Measurements from ENCODE around the gene DNAJC13. TPM values are rescaled to one million over a fixed set of nuclear protein-coding genes. Genes with fewer than 3 reads are reported as not detected.
A peak's percentile ranks its signal among the peaks of the same experiment; 100 is the strongest.

DNAJC13 gene
- total RNA-seq, 1 donor = 107 TPM

GRCh38 chr3:132556508-132557159 is 139.3 kb downstream of the DNAJC13 start:
- H3K4me3 ChIP-seq (ENCODE audit: low read depth, low read length) = no peak overlapping the region
- no peak for TF ChIP-seq CTCF (IDR thresholded peaks at IDR 0.05; ENCODE audit: insufficient read depth, low read depth, low read length)
- DNase-seq (ENCODE audit: low read depth) = peak; percentile 48

GRCh38 chr3:132561003-132561402 is 143.7 kb downstream of the DNAJC13 start:
- H3K4me3 ChIP-seq (ENCODE audit: low read depth, low read length) = no peak overlapping the region
- no peak for DNase-seq (ENCODE audit: low read depth)
- no peak for TF ChIP-seq CTCF (IDR thresholded peaks at IDR 0.05; ENCODE audit: insufficient read depth, low read depth, low read length)

GRCh38 chr3:132563420-132564069 is 146.2 kb downstream of the DNAJC13 start:
- TF ChIP-seq CTCF (IDR thresholded peaks at IDR 0.05; ENCODE audit: insufficient read depth, low read depth, low read length) = no peak
- no peak overlapping the region for H3K4me3 ChIP-seq (ENCODE audit: low read depth, low read length)
- no peak for DNase-seq (ENCODE audit: low read depth)

- no peak for DNase-seq (ENCODE audit: low read depth)
- no peak overlapping the region for H3K4me3 ChIP-seq (ENCODE audit: low read depth, low read length)
- no peak for TF ChIP-seq CTCF (IDR thresholded peaks at IDR 0.05; ENCODE audit: insufficient read depth, low read depth, low read length)
Observed at GRCh38 chr3:132564070-132564465, 146.8 kb downstream of the DNAJC13 start.

- no peak for TF ChIP-seq CTCF (IDR thresholded peaks at IDR 0.05; ENCODE audit: insufficient read depth, low read depth, low read length)
- H3K4me3 ChIP-seq (ENCODE audit: low read depth, low read length) = no peak overlapping the region
- DNase-seq (ENCODE audit: low read depth) = no peak
Observed at GRCh38 chr3:132568422-132568821, 151.1 kb downstream of the DNAJC13 start.

- no peak for DNase-seq (ENCODE audit: low read depth)
- no peak for TF ChIP-seq CTCF (IDR thresholded peaks at IDR 0.05; ENCODE audit: insufficient read depth, low read depth, low read length)
- H3K4me3 ChIP-seq (ENCODE audit: low read depth, low read length) = no peak overlapping the region
Observed at GRCh38 chr3:132569153-132569552, 151.9 kb downstream of the DNAJC13 start.
